Left lung (tissue), 10 donors: ENCODE measurements around the gene TMED9. TPM values are rescaled to one million over a fixed set of nuclear protein-coding genes. Genes with fewer than 3 reads are reported as not detected.

Experiments used
- ATAC-seq: fragments of 200-7000 bp; cut with Tn5 transposase; one replicate; pipeline ENCODE4 v1.9.1; 2020; ENCODE audit warnings: moderate library complexity
- DNase-seq, 4 donors: peaks; one replicate each; pipeline ENCODE4 v3.0.0-alpha.2; 2013 to 2020
- H3K27ac ChIP-seq, 2 donors: fragments of 200-600 bp; sonication (generic) in 1 of 2; one replicate each; pipeline versions ENCODE4 v1.5.0 to v1.8.0; 2020 to 2021
- H3K27me3 ChIP-seq, 2 donors: fragments of 200-600 bp; sonication (generic) in 1 of 2; one replicate each; pipeline versions ENCODE4 v1.5.0 to v1.8.0; 2020 to 2021
- H3K36me3 ChIP-seq, 2 donors: fragments of 200-600 bp; sonication (generic) in 1 of 2; one replicate each; pipeline versions ENCODE4 v1.5.0 to v1.8.0; 2020 to 2021
- H3K4me1 ChIP-seq, 2 donors: fragments of 200-600 bp; one replicate each; pipeline ENCODE4 v1.8.0; 2021
- H3K4me3 ChIP-seq, 2 donors: fragments of 200-600 bp; sonication (generic) in 1 of 2; one replicate each; pipeline versions ENCODE4 v1.5.0 to v1.8.0; 2020 to 2021; ENCODE audit warnings: mild to moderate bottlenecking in 1 of 2
- H3K9me3 ChIP-seq, 2 donors: fragments of 200-600 bp; sonication (generic) in 1 of 2; one replicate each; pipeline versions ENCODE4 v1.5.0 to v1.8.0; 2020 to 2021
- CTCF ChIP-seq, 2 donors: fragments of 200-600 bp; sonication (generic) in 1 of 2; IDR thresholded peaks; one replicate each; pipeline versions ENCODE4 v1.5.0 to v1.8.0; 2021; ENCODE audit warnings: antibody characterized with exemption in 2 of 2
- intact Hi-C, 2 donors: fragments of 100-400 bp; cut with DNase I; formaldehyde crosslinking; loops; one replicate each; pipeline versions ENCODE4 v1.11.2 to v1.14.2; 2022
- polyA plus RNA-seq, 6 donors: library from polyadenylated mRNA; unstranded; fragments of 120-200 nt; gene quantifications; one replicate each; pipeline ENCODE4 v1.2.1, GENCODE V29; 2013; ENCODE audit not compliant: insufficient read length in 6 of 6
- total RNA-seq, 2 donors: library from RNA; stranded (reverse); fragmentation: NEBNext Ultra II Directional; extraction: Animal tissue kit (Norgen Biotek cat#: 25700); gene quantifications; one replicate each; pipeline ENCODE4 v1.2.1, GENCODE V29; 2021
- donor health status: DM: no; HTN: yes; CAD: no.
- donor health status: DM: no; HTN: no; CAD: no.

Gene TMED9
- total and polyA plus RNA-seq, 8 donors: 120 to 221 (median 137) TPM

- DNase-seq (peak in 2 of 4 donors; percentile 51 to 67), ATAC-seq (peak; percentile 85)
- no peak overlapping the region for H3K4me3 ChIP-seq
- H3K27ac ChIP-seq: peak overlapping the region; percentile 72 to 80
- peaks cover 25 to 54% of the 10 kb centered on the region in 2 donors for H3K4me1 ChIP-seq
- peaks cover 0 to 12% of the 10 kb centered on the region in 2 donors for H3K36me3 ChIP-seq
- TF ChIP-seq CTCF (IDR thresholded peaks at IDR 0.05): no peak
- H3K27me3 ChIP-seq: no peaks in the 10 kb centered on the region
- intact Hi-C loops: no loop called here
- no peaks in the 10 kb centered on the region for H3K9me3 ChIP-seq
Measured at GRCh38 chr5:177546258-177546741, 45.7 kb upstream of the TMED9 start.

- DNase-seq (no peak), ATAC-seq (no peak)
- TF ChIP-seq CTCF (IDR thresholded peaks at IDR 0.05): no peak
- intact Hi-C loops: no loop called here
- Histone ChIP-seq H3K27ac (peak overlapping the region in 1 of 2 donors; percentile 20), H3K4me1 (peaks cover 25 to 65% of the 10 kb centered on the region in 2 donors), H3K36me3 (peaks cover 0 to 7% of the 10 kb centered on the region in 2 donors), H3K9me3 (no peaks in the 10 kb centered on the region), H3K27me3 (no peaks in the 10 kb centered on the region), H3K4me3 (no peak overlapping the region)
Measured at GRCh38 chr5:177547736-177548135, 44.3 kb upstream of the TMED9 start.

- no peak for DNase-seq
- H3K9me3 ChIP-seq: no peaks in the 10 kb centered on the region
- TF ChIP-seq CTCF (IDR thresholded peaks at IDR 0.05): no peak
- no peak for ATAC-seq
- H3K27ac ChIP-seq: no peak overlapping the region
- peaks cover 0 to 7% of the 10 kb centered on the region in 2 donors for H3K36me3 ChIP-seq
- no peaks in the 10 kb centered on the region for H3K27me3 ChIP-seq
- peaks cover 25 to 70% of the 10 kb centered on the region in 2 donors for H3K4me1 ChIP-seq
- H3K4me3 ChIP-seq: no peak overlapping the region
- intact Hi-C loops: no loop called here
Measured at GRCh38 chr5:177548495-177548894, 43.5 kb upstream of the TMED9 start.

- intact Hi-C loops: no loop called here
- Histone ChIP-seq H3K4me1 (peaks cover 23 to 64% of the 10 kb centered on the region in 2 donors), H3K36me3 (peaks cover 0 to 7% of the 10 kb centered on the region in 2 donors), H3K27me3 (no peaks in the 10 kb centered on the region), H3K4me3 (no peak overlapping the region), H3K27ac (no peak overlapping the region), H3K9me3 (no peaks in the 10 kb centered on the region)
- DNase-seq (no peak), ATAC-seq (no peak)
- TF ChIP-seq CTCF (IDR thresholded peaks at IDR 0.05): no peak
Measured at GRCh38 chr5:177550122-177550521, 41.9 kb upstream of the TMED9 start.

- intact Hi-C loops: no loop called here
- ATAC-seq (peak; percentile 3), DNase-seq (no peak)
- H3K27me3 ChIP-seq: no peaks in the 10 kb centered on the region
- H3K4me3 ChIP-seq: peak overlapping the region; percentile 68 to 85
- H3K4me1 ChIP-seq: peaks cover 7 to 38% of the 10 kb centered on the region in 2 donors
- H3K9me3 ChIP-seq: no peaks in the 10 kb centered on the region
- peaks cover 0 to 7% of the 10 kb centered on the region in 2 donors for H3K36me3 ChIP-seq
- no peak for TF ChIP-seq CTCF (IDR thresholded peaks at IDR 0.05)
- H3K27ac ChIP-seq: peak overlapping the region; percentile 57 to 69
Measured at GRCh38 chr5:177552839-177553455, 39.1 kb upstream of the TMED9 start.
